Measurements from ENCODE around the gene DFFA. TPM values are rescaled to one million over a fixed set of nuclear protein-coding genes. Genes with fewer than 3 reads are reported as not detected.

The DFFA gene
- total and polyA plus RNA-seq, 11 donors, result 10.4 to 27.6 (median 24.5) TPM

GRCh38 chr1:10515976-10516750 lies 43.8 kb upstream of the DFFA start:
- Histone ChIP-seq H3K4me3 (no peak overlapping the region), H3K27me3 (no peaks in the 10 kb centered on the region), H3K9me3 (no peaks in the 10 kb centered on the region), H3K4me1 (peaks cover 0 to 46% (median 20%) of the 10 kb centered on the region in 12 donors), H3K36me3 (no peaks in the 10 kb centered on the region), H3K27ac (no peak overlapping the region)
- intact Hi-C loops (cut with DNase I), result loop anchor here in 7 of 10 donors (5.0 to 10.0 kb wide), 7 partner anchors 119 to 429 kb away; partner anchors contain the start of gene CASZ1 (in 1 of the 7)
- WGBS, 4 donors, result 78 to 88% (median 86%) methylated on average over 6 of the region's 6 CpGs
- no peak for ATAC-seq
- DNase-seq, result no peak
- TF ChIP-seq POLR2A (IDR thresholded peaks at IDR 0.05), result no peak
- TF ChIP-seq CTCF (IDR thresholded peaks at IDR 0.05), result no peak

GRCh38 chr1:10515301-10515975 lies 43.1 kb upstream of the DFFA start:
- ATAC-seq (no peak), DNase-seq (no peak)
- Histone ChIP-seq H3K27ac (peak overlapping the region in 1 of 12 donors; percentile 51), H3K4me3 (no peak overlapping the region), H3K27me3 (no peaks in the 10 kb centered on the region), H3K4me1 (peaks cover 4 to 53% (median 28%) of the 10 kb centered on the region in 12 donors), H3K36me3 (no peaks in the 10 kb centered on the region), H3K9me3 (no peaks in the 10 kb centered on the region)
- TF ChIP-seq CTCF (IDR thresholded peaks at IDR 0.05) (no peak), POLR2A (IDR thresholded peaks at IDR 0.05) (no peak)
- intact Hi-C loops (cut with DNase I), result loop anchor here in 7 of 10 donors (5.0 to 10.0 kb wide), 7 partner anchors 119 to 429 kb away; partner anchors contain the start of gene CASZ1 (in 1 of the 7)
- WGBS, 4 donors, result 75 to 80% (median 78%) methylated on average over 10 of the region's 10 CpGs

DNA sequence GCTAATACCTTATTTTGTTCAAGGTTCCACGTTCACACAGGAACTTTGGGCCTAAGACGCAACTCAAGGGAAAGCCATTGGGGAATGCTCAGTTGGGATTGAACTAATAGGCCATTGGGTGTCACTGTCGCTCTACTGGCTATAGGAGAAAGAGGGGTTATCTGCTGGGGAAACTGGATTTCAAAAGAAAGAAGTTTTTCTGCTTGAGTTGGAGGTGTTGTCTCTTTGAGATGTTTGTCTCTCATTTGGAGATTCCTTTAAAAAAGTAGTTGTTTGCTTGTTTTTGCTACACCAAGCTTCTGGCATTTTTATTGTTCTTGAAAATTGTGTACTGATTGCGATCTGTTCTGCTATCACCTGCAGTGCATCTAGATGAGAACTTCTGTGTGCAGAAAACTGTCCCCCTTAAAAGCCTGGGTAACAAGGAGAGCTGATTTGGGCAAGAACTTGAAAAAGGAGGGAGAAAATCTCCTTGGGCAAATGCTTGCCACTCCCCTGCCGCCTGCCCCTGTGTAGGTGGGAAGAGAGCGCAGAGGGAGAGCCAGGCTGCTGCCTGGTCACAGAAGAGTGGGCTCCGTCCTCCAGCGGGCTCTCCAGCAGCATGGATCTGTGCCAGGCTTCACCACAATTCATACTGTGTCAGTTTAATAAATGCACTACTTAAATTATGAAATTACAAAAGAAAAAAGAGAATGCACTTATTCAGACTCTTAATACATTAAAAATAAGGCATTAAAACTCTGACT lies 42.3 kb upstream of the DFFA start:
- intact Hi-C loops (cut with DNase I), result loop anchor here in 8 of 10 donors (5.0 to 10.0 kb wide), 7 partner anchors 120 to 430 kb away; partner anchors contain the start of gene CASZ1 (in 1 of the 8)
- Histone ChIP-seq H3K9me3 (no peaks in the 10 kb centered on the region), H3K4me3 (no peak overlapping the region), H3K27me3 (no peaks in the 10 kb centered on the region), H3K36me3 (no peaks in the 10 kb centered on the region), H3K27ac (peak overlapping the region in 1 of 12 donors; percentile 51), H3K4me1 (peaks cover 5 to 61% (median 34%) of the 10 kb centered on the region in 12 donors)
- ATAC-seq (peak in 3 of 4 donors; percentile 18 to 41 (median 40)), DNase-seq (no peak)
- TF ChIP-seq POLR2A (IDR thresholded peaks at IDR 0.05) (no peak), CTCF (IDR thresholded peaks at IDR 0.05) (peak in 11 of 12 donors; percentile 31 to 64 (median 53))
- WGBS, 4 donors, result 73 to 78% (median 77%) methylated on average over 8 of the region's 8 CpGs
